Activated CD8-positive, alpha-beta memory T cell treated with anti-CD3 and anti-CD28 coated beads, Interleukin-2, amount 50 U/mL, for 1 hour (primary cell): ENCODE data around the gene THPO.

Experiments
- DNase-seq: peaks from one replicate; pipeline ENCODE4 v3.0.0-alpha.2; 2020; ENCODE audit errors: extremely low read depth

Gene THPO

DNA sequence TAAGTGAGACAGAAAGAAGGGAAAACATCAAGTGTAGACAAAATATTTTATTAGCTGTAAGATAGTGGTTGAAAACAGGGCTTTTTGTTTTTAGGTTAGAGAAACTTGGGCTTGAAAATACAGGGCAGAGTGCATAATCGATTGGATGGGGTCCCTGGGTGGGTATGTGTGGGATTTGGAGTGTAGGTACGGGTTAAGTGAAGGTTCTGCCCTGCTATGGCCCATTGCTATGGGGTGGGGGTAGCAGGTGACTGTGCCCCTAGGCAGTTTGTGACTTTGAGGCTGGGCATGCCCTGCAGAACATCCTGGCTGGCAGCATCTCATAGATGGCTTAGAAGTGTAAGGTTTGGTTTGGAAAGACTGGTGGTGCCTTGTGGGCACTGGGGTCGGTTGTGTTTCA is 44.3 kb downstream of the THPO start:
- no peak for DNase-seq

DNA sequence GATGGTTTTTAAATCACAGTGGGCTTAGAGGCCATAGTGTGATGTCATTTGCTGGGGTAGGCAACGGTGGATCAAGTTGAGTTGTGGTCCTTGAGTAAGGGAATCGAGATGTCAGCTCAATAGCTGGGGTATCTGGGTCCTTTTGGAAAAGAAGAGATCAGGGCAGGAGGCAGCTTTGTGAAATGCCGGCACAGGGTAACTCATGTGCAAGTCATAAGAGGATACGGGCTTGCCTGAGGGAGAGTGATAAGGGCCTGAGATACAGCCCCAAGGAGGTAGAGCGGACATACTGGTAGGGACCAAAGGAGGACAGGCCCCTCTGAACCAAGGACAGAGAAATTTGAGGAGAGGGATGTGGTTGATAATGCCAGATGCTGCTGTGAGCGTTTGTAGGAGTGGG is 44.8 kb downstream of the THPO start:
- no peak for DNase-seq

DNA sequence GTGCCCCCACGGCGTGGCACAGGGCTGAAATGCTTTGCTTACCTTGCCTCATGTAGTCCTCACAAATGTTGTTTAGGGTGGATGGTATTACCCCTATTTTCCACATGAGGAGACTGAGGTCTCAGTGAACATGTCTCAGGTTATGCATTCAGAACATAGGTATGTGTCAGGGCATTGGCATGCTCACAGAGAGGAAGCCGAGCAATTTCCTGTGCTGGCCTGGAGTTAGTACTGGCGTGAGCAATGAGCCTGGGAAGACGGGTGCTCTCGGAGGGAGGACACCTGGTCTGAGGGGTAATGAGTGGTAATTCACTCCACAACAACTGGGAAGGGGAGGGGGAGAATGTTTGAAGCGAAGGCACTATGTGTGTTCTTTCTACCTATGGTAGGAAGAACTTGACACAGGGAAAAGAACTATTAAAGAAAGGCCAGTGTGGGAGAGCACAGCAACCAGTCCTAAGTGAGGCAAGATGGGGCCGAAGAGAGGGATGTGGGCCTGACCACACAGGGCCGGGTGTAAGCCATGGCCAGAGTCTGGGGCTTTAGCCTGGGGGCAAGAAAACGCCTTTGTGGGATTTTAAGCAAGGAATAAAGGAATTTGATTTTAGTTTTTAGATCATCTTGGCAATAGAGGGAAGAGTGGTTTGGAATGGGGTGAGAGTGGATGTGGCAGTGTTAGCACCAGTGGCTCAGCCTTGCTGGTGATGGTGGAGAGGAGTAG is 45.5 kb downstream of the THPO start:
- no peak for DNase-seq

DNA sequence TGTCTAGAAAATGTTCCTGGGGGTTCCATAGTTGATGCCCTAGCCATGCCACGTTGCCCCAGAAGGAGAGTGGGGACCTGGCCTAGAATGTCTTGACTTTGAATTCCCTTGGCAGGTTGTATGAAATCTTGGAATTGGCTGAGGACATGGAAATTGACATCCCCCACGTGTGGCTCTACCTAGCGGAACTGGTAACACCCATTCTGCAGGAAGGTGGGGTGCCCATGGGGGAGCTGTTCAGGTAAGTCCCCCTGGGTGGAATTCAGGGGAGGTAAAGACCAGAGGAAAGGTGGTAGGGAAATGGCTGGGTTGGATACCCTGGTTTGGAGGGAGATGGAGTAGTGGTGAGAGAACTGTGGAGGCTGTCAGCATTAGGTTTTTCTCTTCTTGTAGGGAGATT is 49.5 kb downstream of the THPO start:
- no peak for DNase-seq

DNA sequence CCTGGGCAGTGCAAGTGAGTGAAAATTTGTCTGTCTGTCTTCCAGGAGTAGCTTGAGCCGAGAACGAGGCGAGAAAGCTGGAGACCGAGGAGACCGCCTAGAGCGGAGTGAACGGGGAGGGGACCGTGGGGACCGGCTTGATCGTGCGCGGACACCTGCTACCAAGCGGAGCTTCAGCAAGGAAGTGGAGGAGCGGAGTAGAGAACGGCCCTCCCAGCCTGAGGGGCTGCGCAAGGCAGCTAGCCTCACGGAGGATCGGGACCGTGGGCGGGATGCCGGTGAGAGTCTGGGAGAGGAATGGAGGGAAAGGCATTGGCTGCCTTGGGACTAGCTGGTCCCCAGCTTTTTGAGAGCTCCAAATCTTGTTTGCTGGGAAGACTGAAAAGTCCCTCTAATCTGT is 50.8 kb downstream of the THPO start:
- no peak for DNase-seq

DNA sequence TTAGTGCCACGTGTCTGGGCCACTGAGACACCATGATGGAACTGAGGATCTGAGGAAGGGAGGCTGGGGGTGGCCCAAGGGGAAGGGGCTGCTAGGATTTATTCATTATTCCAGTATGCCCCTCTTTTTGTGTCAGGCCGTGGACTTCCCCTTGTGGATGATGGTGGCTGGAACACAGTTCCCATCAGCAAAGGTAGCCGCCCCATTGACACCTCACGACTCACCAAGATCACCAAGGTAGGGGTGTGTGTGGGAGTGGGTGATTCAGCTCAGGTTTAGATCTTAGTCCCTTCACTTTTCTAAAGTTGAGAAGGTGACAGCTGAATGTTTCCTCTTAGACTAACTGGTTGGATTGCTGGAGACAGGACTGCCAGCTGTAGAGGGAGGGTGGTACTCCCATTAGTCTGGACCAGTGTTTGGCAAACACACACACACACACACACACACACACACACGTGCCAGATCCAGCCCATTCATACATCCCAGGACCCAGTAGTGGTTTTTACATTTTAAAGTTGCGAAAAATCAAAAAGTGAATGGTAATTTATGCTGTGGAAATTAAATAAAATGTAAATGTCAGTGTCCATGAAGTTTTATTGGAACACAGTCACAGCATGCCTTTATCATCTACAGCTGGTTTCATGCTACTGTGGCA is 52.2 kb downstream of the THPO start:
- no peak for DNase-seq

DNA sequence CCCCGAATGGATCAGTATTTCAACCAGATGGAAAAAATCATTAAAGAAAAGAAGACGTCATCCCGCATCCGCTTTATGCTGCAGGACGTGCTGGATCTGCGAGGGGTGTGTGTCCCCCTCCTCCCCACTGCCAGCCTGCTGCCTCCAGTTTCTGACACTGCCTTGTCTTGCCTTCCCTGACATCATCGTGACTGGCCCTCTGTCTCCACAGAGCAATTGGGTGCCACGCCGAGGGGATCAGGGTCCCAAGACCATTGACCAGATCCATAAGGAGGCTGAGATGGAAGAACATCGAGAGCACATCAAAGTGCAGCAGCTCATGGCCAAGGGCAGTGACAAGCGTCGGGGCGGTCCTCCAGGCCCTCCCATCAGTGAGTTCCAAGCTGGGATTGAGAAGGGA is 52.7 kb downstream of the THPO start:
- no peak for DNase-seq

DNA sequence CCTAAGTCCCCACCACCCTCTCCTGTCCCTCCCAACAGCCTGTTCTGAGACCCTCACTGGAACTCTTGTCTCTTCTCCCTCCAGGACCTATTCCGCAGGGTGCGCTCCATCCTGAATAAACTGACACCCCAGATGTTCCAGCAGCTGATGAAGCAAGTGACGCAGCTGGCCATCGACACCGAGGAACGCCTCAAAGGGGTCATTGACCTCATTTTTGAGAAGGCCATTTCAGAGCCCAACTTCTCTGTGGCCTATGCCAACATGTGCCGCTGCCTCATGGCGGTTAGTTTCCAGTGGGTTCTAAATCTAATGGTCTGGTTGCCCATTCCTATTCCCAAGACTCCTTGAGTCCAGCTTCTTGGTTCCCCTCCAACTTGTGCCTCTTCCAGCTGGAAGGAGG is 54.3 kb downstream of the THPO start:
- no peak for DNase-seq

DNA sequence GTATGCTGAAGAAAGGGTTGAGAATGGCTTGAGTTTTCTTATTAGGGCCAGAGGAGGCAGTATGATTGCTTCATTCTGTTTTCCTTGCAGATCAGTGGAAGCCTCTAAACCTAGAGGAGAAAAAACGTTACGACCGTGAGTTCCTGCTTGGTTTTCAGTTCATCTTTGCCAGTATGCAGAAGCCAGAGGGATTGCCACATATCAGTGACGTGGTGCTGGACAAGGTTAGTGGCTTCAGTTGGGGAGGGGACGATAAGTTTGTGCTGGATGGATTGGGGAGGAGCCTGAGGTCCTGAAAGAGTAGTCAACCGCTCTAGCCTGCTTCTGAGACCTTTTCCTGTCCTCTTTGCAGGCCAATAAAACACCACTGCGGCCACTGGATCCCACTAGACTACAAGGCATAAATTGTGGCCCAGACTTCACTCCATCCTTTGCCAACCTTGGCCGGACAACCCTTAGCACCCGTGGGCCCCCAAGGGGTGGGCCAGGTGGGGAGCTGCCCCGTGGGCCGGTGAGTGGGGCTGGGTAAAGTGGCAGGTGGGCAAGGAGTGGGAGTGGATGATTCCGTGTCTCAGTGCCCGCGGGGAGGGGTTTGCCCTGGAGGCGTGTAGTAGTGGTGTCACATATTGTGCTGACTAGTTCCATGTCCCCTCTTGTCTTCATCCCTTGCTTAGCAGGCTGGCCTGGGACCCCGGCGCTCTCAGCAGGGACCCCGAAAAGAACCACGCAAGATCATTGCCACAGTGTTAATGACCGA is 55.1 kb downstream of the THPO start:
- DNase-seq: no peak
